ENCODE measurements around the gene IRX4. TPM values are rescaled to one million over a fixed set of nuclear protein-coding genes. Genes with fewer than 3 reads are reported as not detected.

The IRX4 gene
- total and polyA plus RNA-seq, 4 donors: not detected

DNA sequence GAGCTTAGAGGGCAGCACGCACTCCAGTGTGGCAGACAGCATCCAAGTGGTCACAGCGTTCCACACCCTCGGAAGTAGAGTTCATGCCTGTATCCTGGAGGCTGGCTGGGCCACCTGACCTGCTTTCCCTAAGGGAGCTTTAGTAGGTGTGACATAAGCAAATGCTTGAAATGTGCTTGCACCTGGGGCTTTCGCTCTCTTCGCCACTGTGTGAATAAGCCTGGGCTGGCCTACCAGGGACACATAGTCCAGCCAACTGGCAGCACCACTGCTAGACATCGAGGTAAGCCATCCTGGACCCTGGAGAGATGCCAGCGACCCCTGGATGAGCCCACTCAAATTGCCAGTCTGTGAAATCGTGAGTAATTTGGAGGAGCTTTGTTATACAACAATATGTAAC lies 24.9 kb upstream of the IRX4 start:
- peaks cover 0 to 3% (median under 1%) of the 10 kb centered on the region in 4 donors for H3K27me3 ChIP-seq (ENCODE audit: control insufficient read depth in 4 of 4, insufficient read depth in 4 of 4, low read length in 3 of 4)
- WGBS: 65% methylated on average over 8 of the region's 8 CpGs
- no peak for DNase-seq (ENCODE audit: low spot score)
- TF ChIP-seq JUND (IDR thresholded peaks at IDR 0.05): no peak
- TF ChIP-seq EGR1 (IDR thresholded peaks at IDR 0.05; ENCODE audit: low read depth in 2 of 2): no peak
- TF ChIP-seq, protein P1, sequence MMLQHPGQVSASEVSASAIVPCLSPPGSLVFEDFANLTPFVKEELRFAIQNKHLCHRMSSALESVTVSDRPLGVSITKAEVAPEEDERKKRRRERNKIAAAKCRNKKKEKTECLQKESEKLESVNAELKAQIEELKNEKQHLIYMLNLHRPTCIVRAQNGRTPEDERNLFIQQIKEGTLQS (IDR thresholded peaks at IDR 0.05): no peak
- no peak for TF ChIP-seq FOXA1 (IDR thresholded peaks at IDR 0.05)
- TF ChIP-seq TAF1 (conservative IDR thresholded peaks at IDR 0.05): no peak
- TF ChIP-seq, protein P2, sequence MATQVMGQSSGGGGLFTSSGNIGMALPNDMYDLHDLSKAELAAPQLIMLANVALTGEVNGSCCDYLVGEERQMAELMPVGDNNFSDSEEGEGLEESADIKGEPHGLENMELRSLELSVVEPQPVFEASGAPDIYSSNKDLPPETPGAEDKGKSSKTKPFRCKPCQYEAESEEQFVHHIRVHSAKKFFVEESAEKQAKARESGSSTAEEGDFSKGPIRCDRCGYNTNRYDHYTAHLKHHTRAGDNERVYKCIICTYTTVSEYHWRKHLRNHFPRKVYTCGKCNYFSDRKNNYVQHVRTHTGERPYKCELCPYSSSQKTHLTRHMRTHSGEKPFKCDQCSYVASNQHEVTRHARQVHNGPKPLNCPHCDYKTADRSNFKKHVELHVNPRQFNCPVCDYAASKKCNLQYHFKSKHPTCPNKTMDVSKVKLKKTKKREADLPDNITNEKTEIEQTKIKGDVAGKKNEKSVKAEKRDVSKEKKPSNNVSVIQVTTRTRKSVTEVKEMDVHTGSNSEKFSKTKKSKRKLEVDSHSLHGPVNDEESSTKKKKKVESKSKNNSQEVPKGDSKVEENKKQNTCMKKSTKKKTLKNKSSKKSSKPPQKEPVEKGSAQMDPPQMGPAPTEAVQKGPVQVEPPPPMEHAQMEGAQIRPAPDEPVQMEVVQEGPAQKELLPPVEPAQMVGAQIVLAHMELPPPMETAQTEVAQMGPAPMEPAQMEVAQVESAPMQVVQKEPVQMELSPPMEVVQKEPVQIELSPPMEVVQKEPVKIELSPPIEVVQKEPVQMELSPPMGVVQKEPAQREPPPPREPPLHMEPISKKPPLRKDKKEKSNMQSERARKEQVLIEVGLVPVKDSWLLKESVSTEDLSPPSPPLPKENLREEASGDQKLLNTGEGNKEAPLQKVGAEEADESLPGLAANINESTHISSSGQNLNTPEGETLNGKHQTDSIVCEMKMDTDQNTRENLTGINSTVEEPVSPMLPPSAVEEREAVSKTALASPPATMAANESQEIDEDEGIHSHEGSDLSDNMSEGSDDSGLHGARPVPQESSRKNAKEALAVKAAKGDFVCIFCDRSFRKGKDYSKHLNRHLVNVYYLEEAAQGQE (IDR thresholded peaks at IDR 0.05): no peak
- TF ChIP-seq, protein P3, sequence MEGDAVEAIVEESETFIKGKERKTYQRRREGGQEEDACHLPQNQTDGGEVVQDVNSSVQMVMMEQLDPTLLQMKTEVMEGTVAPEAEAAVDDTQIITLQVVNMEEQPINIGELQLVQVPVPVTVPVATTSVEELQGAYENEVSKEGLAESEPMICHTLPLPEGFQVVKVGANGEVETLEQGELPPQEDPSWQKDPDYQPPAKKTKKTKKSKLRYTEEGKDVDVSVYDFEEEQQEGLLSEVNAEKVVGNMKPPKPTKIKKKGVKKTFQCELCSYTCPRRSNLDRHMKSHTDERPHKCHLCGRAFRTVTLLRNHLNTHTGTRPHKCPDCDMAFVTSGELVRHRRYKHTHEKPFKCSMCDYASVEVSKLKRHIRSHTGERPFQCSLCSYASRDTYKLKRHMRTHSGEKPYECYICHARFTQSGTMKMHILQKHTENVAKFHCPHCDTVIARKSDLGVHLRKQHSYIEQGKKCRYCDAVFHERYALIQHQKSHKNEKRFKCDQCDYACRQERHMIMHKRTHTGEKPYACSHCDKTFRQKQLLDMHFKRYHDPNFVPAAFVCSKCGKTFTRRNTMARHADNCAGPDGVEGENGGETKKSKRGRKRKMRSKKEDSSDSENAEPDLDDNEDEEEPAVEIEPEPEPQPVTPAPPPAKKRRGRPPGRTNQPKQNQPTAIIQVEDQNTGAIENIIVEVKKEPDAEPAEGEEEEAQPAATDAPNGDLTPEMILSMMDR (IDR thresholded peaks at IDR 0.05; ENCODE audit: low read depth, low read length, missing input control): no peak
- no peak for TF ChIP-seq SP1 (IDR thresholded peaks at IDR 0.05)
- no peak for TF ChIP-seq RXRA (IDR thresholded peaks at IDR 0.05)
- no peak for TF ChIP-seq YY1 (IDR thresholded peaks at IDR 0.05)
- no peak for TF ChIP-seq HNF4A (conservative IDR thresholded peaks at IDR 0.05)
- TF ChIP-seq, protein P4, sequence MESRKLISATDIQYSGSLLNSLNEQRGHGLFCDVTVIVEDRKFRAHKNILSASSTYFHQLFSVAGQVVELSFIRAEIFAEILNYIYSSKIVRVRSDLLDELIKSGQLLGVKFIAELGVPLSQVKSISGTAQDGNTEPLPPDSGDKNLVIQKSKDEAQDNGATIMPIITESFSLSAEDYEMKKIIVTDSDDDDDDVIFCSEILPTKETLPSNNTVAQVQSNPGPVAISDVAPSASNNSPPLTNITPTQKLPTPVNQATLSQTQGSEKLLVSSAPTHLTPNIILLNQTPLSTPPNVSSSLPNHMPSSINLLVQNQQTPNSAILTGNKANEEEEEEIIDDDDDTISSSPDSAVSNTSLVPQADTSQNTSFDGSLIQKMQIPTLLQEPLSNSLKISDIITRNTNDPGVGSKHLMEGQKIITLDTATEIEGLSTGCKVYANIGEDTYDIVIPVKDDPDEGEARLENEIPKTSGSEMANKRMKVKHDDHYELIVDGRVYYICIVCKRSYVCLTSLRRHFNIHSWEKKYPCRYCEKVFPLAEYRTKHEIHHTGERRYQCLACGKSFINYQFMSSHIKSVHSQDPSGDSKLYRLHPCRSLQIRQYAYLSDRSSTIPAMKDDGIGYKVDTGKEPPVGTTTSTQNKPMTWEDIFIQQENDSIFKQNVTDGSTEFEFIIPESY (IDR thresholded peaks at IDR 0.05): no peak
- TF ChIP-seq FOXA2 (IDR thresholded peaks at IDR 0.05): no peak
- TF ChIP-seq HNF4G (IDR thresholded peaks at IDR 0.05): no peak
- TF ChIP-seq RAD21 (IDR thresholded peaks at IDR 0.05): no peak
- no peak for TF ChIP-seq NR2F2 (IDR thresholded peaks at IDR 0.05)
- TF ChIP-seq, protein P5, sequence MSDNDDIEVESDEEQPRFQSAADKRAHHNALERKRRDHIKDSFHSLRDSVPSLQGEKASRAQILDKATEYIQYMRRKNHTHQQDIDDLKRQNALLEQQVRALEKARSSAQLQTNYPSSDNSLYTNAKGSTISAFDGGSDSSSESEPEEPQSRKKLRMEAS (IDR thresholded peaks at IDR 0.05): no peak
- no peak for TF ChIP-seq GABPA (IDR thresholded peaks at IDR 0.05 in 1 of 2, conservative IDR thresholded peaks at IDR 0.05 in 1 of 2)
- peaks cover 2 to 12% (median 3%) of the 10 kb centered on the region in 4 donors for H3K9me3 ChIP-seq (ENCODE audit: control insufficient read depth in 4 of 4, low read length in 3 of 4)
- no peak overlapping the region for H3K27ac ChIP-seq (ENCODE audit: low read depth in 1 of 2, low read length in 2 of 2)
- H3K4me1 ChIP-seq (ENCODE audit: control insufficient read depth in 4 of 4, insufficient read depth in 4 of 4, low read length in 3 of 4): no peaks in the 10 kb centered on the region
- H3K9ac ChIP-seq (ENCODE audit: low read depth in 1 of 2, low read length in 2 of 2): no peak overlapping the region
- no peaks in the 10 kb centered on the region for H3K36me3 ChIP-seq (ENCODE audit: control insufficient read depth in 4 of 4, insufficient read depth in 3 of 4, low read depth in 1 of 4, low read length in 3 of 4)
- H3K4me3 ChIP-seq (ENCODE audit: low read depth in 1 of 3, low read length in 3 of 3): no peak overlapping the region
